Parathyroid adenoma (tissue), 2 donors: ENCODE data around the gene KRTAP6-1.

Experiments used
- H2AFZ ChIP-seq: fragments of 300-600 bp; sonication (generic); one replicate; pipeline ENCODE4 v1.7.0; 2017; ENCODE audit warnings: antibody characterized with exemption, mild to moderate bottlenecking
- H3K27ac ChIP-seq: fragments of 300-600 bp; sonication (generic); one replicate; pipeline ENCODE4 v1.7.0; 2017
- H3K27me3 ChIP-seq: fragments of 300-600 bp; sonication (generic); one replicate; pipeline ENCODE4 v1.7.0; 2017; ENCODE audit warnings: low read length; ENCODE audit not compliant: control insufficient read depth, insufficient read depth
- H3K36me3 ChIP-seq: fragments of 300-600 bp; sonication (generic); one replicate; pipeline ENCODE4 v1.7.0; 2017; ENCODE audit warnings: low read length; ENCODE audit not compliant: control insufficient read depth, insufficient read depth
- H3K4me1 ChIP-seq: fragments of 300-600 bp; sonication (generic); one replicate; pipeline ENCODE4 v1.7.0; 2017; ENCODE audit warnings: control low read depth
- H3K4me2 ChIP-seq: fragments of 300-600 bp; sonication (generic); one replicate; pipeline ENCODE4 v1.7.0; 2017; ENCODE audit warnings: low read length
- H3K4me3 ChIP-seq: fragments of 300-600 bp; sonication (generic); one replicate; pipeline ENCODE4 v1.7.0; 2017; ENCODE audit warnings: low read depth, low read length
- H3K79me2 ChIP-seq: fragments of 300-600 bp; sonication (generic); one replicate; pipeline ENCODE4 v1.7.0; 2017; ENCODE audit warnings: control low read depth
- H3K9ac ChIP-seq: fragments of 300-600 bp; sonication (generic); one replicate; pipeline ENCODE4 v1.7.0; 2017; ENCODE audit warnings: mild to moderate bottlenecking
- H3K9me3 ChIP-seq: fragments of 300-600 bp; sonication (generic); one replicate; pipeline ENCODE4 v1.7.0; 2017; ENCODE audit warnings: low read length; ENCODE audit not compliant: control insufficient read depth
- CTCF ChIP-seq: fragments of 300-600 bp; sonication (generic); IDR thresholded peaks from one replicate; pipeline ENCODE4 v1.7.0; 2017; ENCODE audit warnings: antibody characterized with exemption, mild to moderate bottlenecking
- donor health status: primary hyperparathyroidism.

KRTAP6-1 gene

DNA sequence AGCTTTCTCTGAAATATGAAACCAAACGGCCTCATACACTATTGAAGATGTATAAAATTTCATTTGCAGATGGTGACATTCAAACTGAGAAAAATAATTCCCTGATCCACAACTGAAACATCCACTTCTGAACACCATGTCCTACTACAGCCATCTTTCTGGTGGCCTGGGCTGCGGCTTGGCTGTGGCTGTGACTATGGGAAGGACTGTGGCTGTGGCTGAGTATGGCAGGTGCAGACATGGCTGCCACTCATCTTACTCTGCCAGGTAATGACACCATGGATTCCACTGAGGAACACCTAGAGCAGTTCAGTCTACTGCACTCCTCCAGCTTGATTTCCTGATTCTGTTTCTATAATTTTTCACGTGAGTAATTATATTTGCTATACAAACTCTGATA is 6.8 kb upstream of the KRTAP6-1 start, which contains the start of gene KRTAP20-4:
TSS of gene KRTAP20-4 (plus strand) at position 106 of the 400 bp plus-strand sequence.
- TF ChIP-seq CTCF: no peak

DNA sequence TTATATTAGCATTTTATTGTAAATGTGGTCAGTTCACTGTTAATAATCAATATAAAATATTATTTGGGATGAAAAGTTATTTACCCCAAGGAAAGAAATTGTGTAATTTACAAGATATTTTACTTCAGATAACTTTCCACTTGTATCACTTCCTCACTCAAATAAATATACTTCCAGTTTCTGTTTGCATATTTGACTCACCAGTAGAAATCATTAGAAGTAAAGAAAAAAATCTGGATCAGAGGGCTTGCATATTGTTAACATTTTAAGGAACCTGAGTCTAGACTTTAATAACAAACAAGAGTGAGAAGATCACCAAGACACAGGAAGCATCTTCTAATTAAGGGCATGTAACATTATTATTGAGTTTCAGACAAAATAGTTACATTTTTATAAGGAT is 6.3 kb upstream of the KRTAP6-1 start:
- H3K9ac ChIP-seq: no peak overlapping the region
- no peak overlapping the region for H3K4me2 ChIP-seq
- no peaks in the 10 kb centered on the region for H3K79me2 ChIP-seq
- no peak overlapping the region for H3K4me3 ChIP-seq
- H3K9me3 ChIP-seq: no peaks in the 10 kb centered on the region
- TF ChIP-seq CTCF: no peak
- no peak overlapping the region for H2AFZ ChIP-seq
- H3K4me1 ChIP-seq: no peaks in the 10 kb centered on the region
- H3K27me3 ChIP-seq: no peaks in the 10 kb centered on the region
- H3K27ac ChIP-seq: no peak overlapping the region
- H3K36me3 ChIP-seq: no peaks in the 10 kb centered on the region

More for the DNA sequence above, 6.8 kb upstream of the KRTAP6-1 start, which contains the start of gene KRTAP20-4:
- no peaks in the 10 kb centered on the region for H3K36me3 ChIP-seq
- H2AFZ ChIP-seq: no peak within 1 kb of the TSS
- no peak within 1 kb of the TSS for H3K4me3 ChIP-seq
- H3K9ac ChIP-seq: no peak within 1 kb of the TSS
- H3K27me3 ChIP-seq: no peaks in the 10 kb centered on the region
- H3K9me3 ChIP-seq: no peaks in the 10 kb centered on the region
- H3K79me2 ChIP-seq: no peaks in the 10 kb centered on the region
- H3K4me2 ChIP-seq: no peak within 1 kb of the TSS
- H3K4me1 ChIP-seq: no peaks in the 10 kb centered on the region
- no peak within 1 kb of the TSS for H3K27ac ChIP-seq

- Histone ChIP-seq H3K79me2 (no peaks in the 10 kb centered on the region), H3K9ac (no peak within 1 kb of the TSS), H3K4me3 (no peak within 1 kb of the TSS), H3K9me3 (no peaks in the 10 kb centered on the region), H3K36me3 (no peaks in the 10 kb centered on the region), H3K27ac (no peak within 1 kb of the TSS), H2AFZ (no peak within 1 kb of the TSS), H3K4me1 (no peaks in the 10 kb centered on the region), H3K27me3 (no peaks in the 10 kb centered on the region), H3K4me2 (no peak within 1 kb of the TSS)
- TF ChIP-seq CTCF: no peak
Observed at GRCh38 chr21:30616125-30616524, 2.4 kb upstream of the KRTAP6-1 start, which contains the start of gene KRTAP20-1. Gene KRTAP20-1 (plus strand): TSS chr21:30616425. CDS start chr21:30616455, 30 bp downstream.

DNA sequence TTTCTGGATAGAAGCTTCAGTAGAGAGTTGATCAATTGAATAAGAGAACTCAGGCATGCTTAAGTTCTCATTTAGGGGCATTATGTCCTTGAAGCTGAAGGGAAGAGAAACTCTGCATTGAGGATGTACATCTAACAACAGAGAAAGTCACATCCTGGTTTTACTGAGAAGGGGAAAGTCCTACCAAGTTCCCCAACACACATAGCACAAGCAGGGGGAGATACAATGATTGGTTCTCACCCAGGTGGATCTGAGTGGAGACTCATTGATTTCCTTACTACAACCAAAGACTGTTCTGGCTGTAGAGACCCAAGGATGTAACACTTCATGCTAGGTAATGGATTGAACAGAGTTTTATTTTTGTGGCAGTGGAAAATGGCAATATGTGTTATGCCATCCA is 1.5 kb upstream of the KRTAP6-1 start:
- no peak overlapping the region for H3K27ac ChIP-seq
- H2AFZ ChIP-seq: no peak overlapping the region
- no peaks in the 10 kb centered on the region for H3K4me1 ChIP-seq
- H3K27me3 ChIP-seq: no peaks in the 10 kb centered on the region
- H3K9me3 ChIP-seq: no peaks in the 10 kb centered on the region
- H3K4me2 ChIP-seq: no peak overlapping the region
- no peak overlapping the region for H3K4me3 ChIP-seq
- no peaks in the 10 kb centered on the region for H3K36me3 ChIP-seq
- no peak overlapping the region for H3K9ac ChIP-seq
- H3K79me2 ChIP-seq: no peaks in the 10 kb centered on the region
- TF ChIP-seq CTCF: no peak

- no peaks in the 10 kb centered on the region for H3K4me1 ChIP-seq
- H3K9me3 ChIP-seq: no peaks in the 10 kb centered on the region
- H3K27ac ChIP-seq: no peak overlapping the region
- H2AFZ ChIP-seq: no peak overlapping the region
- H3K4me2 ChIP-seq: no peak overlapping the region
- no peak overlapping the region for H3K9ac ChIP-seq
- no peaks in the 10 kb centered on the region for H3K36me3 ChIP-seq
- no peaks in the 10 kb centered on the region for H3K79me2 ChIP-seq
- no peak for TF ChIP-seq CTCF
- H3K27me3 ChIP-seq: no peaks in the 10 kb centered on the region
- H3K4me3 ChIP-seq: no peak overlapping the region
Observed at GRCh38 chr21:30612132-30612531, 1.6 kb downstream of the KRTAP6-1 start.
